Measurements from ENCODE around the gene MYH15.
A peak's percentile ranks its signal among the peaks of the same experiment; 100 is the strongest.

Gene MYH15

GRCh38 chr3:108548886-108549285, 38.5 kb upstream of the MYH15 start:
- no peak for DNase-seq (ENCODE audit: extremely low read depth, insufficient read length)
- TF ChIP-seq CTCF (IDR thresholded peaks at IDR 0.05; ENCODE audit: insufficient read depth, low read length, poor library complexity, severe bottlenecking) = no peak
- H3K27me3 ChIP-seq (replicated peaks; ENCODE audit: control insufficient read depth, insufficient read depth, low read length) = no peaks in the 10 kb centered on the region
- no peak overlapping the region for H3K4me3 ChIP-seq (replicated peaks; ENCODE audit: low read depth, low read length)
- H3K36me3 ChIP-seq (ENCODE audit: control insufficient read depth, insufficient read depth, low read length) = no peaks in the 10 kb centered on the region; the same call in 1 of the 2 replicates

- TF ChIP-seq CTCF (IDR thresholded peaks at IDR 0.05; ENCODE audit: insufficient read depth, low read length, poor library complexity, severe bottlenecking) = no peak
- Histone ChIP-seq H3K27me3 (replicated peaks; ENCODE audit: control insufficient read depth, insufficient read depth, low read length) (no peaks in the 10 kb centered on the region), H3K4me3 (replicated peaks; ENCODE audit: low read depth, low read length) (no peak overlapping the region), H3K36me3 (ENCODE audit: control insufficient read depth, insufficient read depth, low read length) (peaks cover 3% of the 10 kb centered on the region)
- no peak for DNase-seq (ENCODE audit: extremely low read depth, insufficient read length)
Measured at GRCh38 chr3:108548304-108548703, 37.9 kb upstream of the MYH15 start.

GRCh38 chr3:108546692-108547091, 36.3 kb upstream of the MYH15 start:
- no peak for TF ChIP-seq CTCF (IDR thresholded peaks at IDR 0.05; ENCODE audit: insufficient read depth, low read length, poor library complexity, severe bottlenecking)
- DNase-seq (ENCODE audit: extremely low read depth, insufficient read length) = no peak
- Histone ChIP-seq H3K4me3 (replicated peaks; ENCODE audit: low read depth, low read length) (peak overlapping the region; percentile 17; the same call in 1 of the 2 replicates), H3K27me3 (replicated peaks; ENCODE audit: control insufficient read depth, insufficient read depth, low read length) (no peaks in the 10 kb centered on the region), H3K36me3 (ENCODE audit: control insufficient read depth, insufficient read depth, low read length) (peaks cover 5% of the 10 kb centered on the region)

- DNase-seq (ENCODE audit: extremely low read depth, insufficient read length) = no peak
- TF ChIP-seq CTCF (IDR thresholded peaks at IDR 0.05; ENCODE audit: insufficient read depth, low read length, poor library complexity, severe bottlenecking) = no peak
- H3K27me3 ChIP-seq (replicated peaks; ENCODE audit: control insufficient read depth, insufficient read depth, low read length) = no peaks in the 10 kb centered on the region
- H3K4me3 ChIP-seq (replicated peaks; ENCODE audit: low read depth, low read length) = peak overlapping the region; percentile 17; the same call in 1 of the 2 replicates
- H3K36me3 ChIP-seq (ENCODE audit: control insufficient read depth, insufficient read depth, low read length) = peaks cover 5% of the 10 kb centered on the region
Measured at GRCh38 chr3:108546247-108546646, 35.9 kb upstream of the MYH15 start.

- 0 out of 2 replicates have a peak, but pooled peaks cover 2% of the 10 kb centered on the region for H3K36me3 ChIP-seq (ENCODE audit: control insufficient read depth, insufficient read depth, low read length)
- DNase-seq (ENCODE audit: extremely low read depth, insufficient read length) = no peak
- TF ChIP-seq CTCF (IDR thresholded peaks at IDR 0.05; ENCODE audit: insufficient read depth, low read length, poor library complexity, severe bottlenecking) = no peak
- H3K4me3 ChIP-seq (replicated peaks; ENCODE audit: low read depth, low read length) = no peak overlapping the region
- H3K27me3 ChIP-seq (replicated peaks; ENCODE audit: control insufficient read depth, insufficient read depth, low read length) = no peaks in the 10 kb centered on the region
Measured at GRCh38 chr3:108538083-108538482, 27.7 kb upstream of the MYH15 start.
